Sigmoid colon (tissue), 4 donors: Measurements from ENCODE around the gene PTPRH.

ENCODE experiments used
- CTCF ChIP-seq, 4 experiments: fragments of 450-650 bp in 3 of 4; fragments of 200-600 bp in 1 of 4; IDR thresholded peaks; one replicate each; pipeline ENCODE4 v1.5.1; 2016 to 2019; ENCODE audit warnings: antibody characterized with exemption in 4 of 4, mild to moderate bottlenecking in 3 of 4, moderate library complexity in 2 of 4
- EP300 ChIP-seq, 4 donors: sonication (generic); formaldehyde crosslinking; IDR thresholded peaks; one replicate each; pipeline ENCODE4 v1.6.1; 2017; ENCODE audit warnings: antibody characterized with exemption in 4 of 4
- POLR2A ChIP-seq, 2 donors: fragments of 450-650 bp; IDR thresholded peaks; one replicate each; pipeline ENCODE4 v1.6.1; 2016; ENCODE audit warnings: antibody characterized with exemption in 2 of 2, mild to moderate bottlenecking in 2 of 2, moderate library complexity in 2 of 2
- POLR2AphosphoS5 ChIP-seq, 4 donors: sonication (generic); formaldehyde crosslinking; IDR thresholded peaks; one replicate each; pipeline ENCODE4 v1.6.1; 2017; ENCODE audit warnings: antibody characterized with exemption in 4 of 4

GRCh38 chr19:55228403-55229031 is 19.2 kb upstream of the PTPRH start, which contains the start of gene TMEM86B:
- TF ChIP-seq CTCF (IDR thresholded peaks at IDR 0.05) (no peak), POLR2AphosphoS5 (IDR thresholded peaks at IDR 0.05) (no peak), POLR2A (IDR thresholded peaks at IDR 0.05) (no peak), EP300 (IDR thresholded peaks at IDR 0.05) (no peak)
